ENCODE measurements around the gene CCDC90B. TPM values are rescaled to one million over a fixed set of nuclear protein-coding genes. Genes with fewer than 3 reads are reported as not detected.

CCDC90B gene
- total and polyA plus RNA-seq, 2 donors (not counting 1 experiment from before 2014, with no cell fraction given) = 20.5 to 35.2 TPM

GRCh38 chr11:83221694-83222093 is 64.5 kb downstream of the CCDC90B start:
- Histone ChIP-seq H3K27me3 (replicated peaks in 1 of 4; ENCODE audit: control extremely low read depth in 1 of 4, control insufficient read depth in 3 of 4, insufficient read depth in 4 of 4, low read length in 3 of 4) (peaks cover 0 to 3% (median 0%) of the 10 kb centered on the region in 4 experiments), H2AFZ (ENCODE audit: insufficient read depth, low read depth, low read length, poor library complexity, severe bottlenecking) (no peak overlapping the region), H3K79me2 (ENCODE audit: control insufficient read depth, insufficient read depth, low read length) (no peaks in the 10 kb centered on the region), H3K9me3 (ENCODE audit: control extremely low read depth in 1 of 3, control insufficient read depth in 2 of 3, insufficient read depth in 1 of 3, low read length in 2 of 3) (no peaks in the 10 kb centered on the region), H3K4me2 (replicated peaks; ENCODE audit: low read depth, low read length, poor library complexity, severe bottlenecking) (no peak overlapping the region), H3K27ac (ENCODE audit: low read length in 2 of 2) (no peak overlapping the region), H3K4me1 (ENCODE audit: control insufficient read depth in 2 of 2, insufficient read depth in 2 of 2, low read length in 2 of 2) (no peaks in the 10 kb centered on the region), H3K4me3 (ENCODE audit: control extremely low read depth in 1 of 5, extremely low read depth in 1 of 5, insufficient read depth in 1 of 5, low read depth in 2 of 5, low read length in 4 of 5) (no peak overlapping the region), H3K9ac (ENCODE audit: low read length) (no peak overlapping the region), H3K36me3 (replicated peaks in 1 of 2; ENCODE audit: control extremely low read depth in 1 of 2, control insufficient read depth in 1 of 2, extremely low read depth in 1 of 2, insufficient read depth in 2 of 2, low read length in 1 of 2) (no peaks in the 10 kb centered on the region), H4K20me1 (ENCODE audit: control insufficient read depth, insufficient read depth, low read length, poor library complexity, severe bottlenecking) (no peaks in the 10 kb centered on the region)
- Mint-ChIP-seq H3K4me1 (no peaks in the 10 kb centered on the region), H3K27ac (no peak overlapping the region), H3K9me3 (ENCODE audit: insufficient read depth) (no peaks in the 10 kb centered on the region), H3K27me3 (no peaks in the 10 kb centered on the region), H3K4me3 (no peak overlapping the region)
- CTCF ChIA-PET = interaction anchor here (1.2 kb wide), 1 partner anchor 28 kb away, joined by 3 read pairs; no protein-coding TSS in a partner anchor
- DNase-seq = no peak
- POLR2A ChIA-PET = no interaction called here
- TF ChIP-seq EZH2 (IDR thresholded peaks at IDR 0.05; ENCODE audit: borderline replicate concordance, insufficient read depth, low read depth, low read length, poor library complexity, severe bottlenecking) (no peak), CTCF (IDR thresholded peaks at IDR 0.05) (no peak)
- intact Hi-C loops (cut with micrococcal nuclease) = no loop called here
- no peak for ATAC-seq (ENCODE audit: low read depth)

DNA sequence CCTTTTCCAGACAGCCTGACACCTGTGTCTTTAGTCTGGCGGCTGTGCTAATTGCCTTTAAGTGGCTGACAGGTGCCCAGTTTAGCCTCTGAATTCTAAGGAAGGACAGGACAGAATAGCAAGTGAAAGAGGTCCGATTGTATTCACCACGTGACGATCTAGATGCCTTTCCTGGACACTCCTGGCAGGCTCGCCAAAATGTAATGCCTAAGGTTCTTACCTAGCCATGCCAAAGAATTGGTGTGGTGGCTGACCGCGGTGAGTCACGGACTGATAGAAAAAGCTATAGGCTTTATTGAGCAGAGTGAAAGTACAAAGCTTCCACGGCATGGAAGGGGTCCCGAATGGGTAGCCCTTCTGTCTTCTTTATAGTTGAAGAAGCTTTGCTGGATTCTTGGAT is 65.9 kb downstream of the CCDC90B start:
- Histone ChIP-seq H3K4me3 (ENCODE audit: control extremely low read depth in 1 of 5, extremely low read depth in 1 of 5, insufficient read depth in 1 of 5, low read depth in 2 of 5, low read length in 4 of 5) (no peak overlapping the region), H3K79me2 (ENCODE audit: control insufficient read depth, insufficient read depth, low read length) (no peaks in the 10 kb centered on the region), H3K36me3 (replicated peaks in 1 of 2; ENCODE audit: control extremely low read depth in 1 of 2, control insufficient read depth in 1 of 2, extremely low read depth in 1 of 2, insufficient read depth in 2 of 2, low read length in 1 of 2) (no peaks in the 10 kb centered on the region), H3K27ac (ENCODE audit: low read length in 2 of 2) (no peak overlapping the region), H3K4me1 (ENCODE audit: control insufficient read depth in 2 of 2, insufficient read depth in 2 of 2, low read length in 2 of 2) (no peaks in the 10 kb centered on the region), H3K4me2 (replicated peaks; ENCODE audit: low read depth, low read length, poor library complexity, severe bottlenecking) (no peak overlapping the region), H2AFZ (ENCODE audit: insufficient read depth, low read depth, low read length, poor library complexity, severe bottlenecking) (no peak overlapping the region), H3K9ac (ENCODE audit: low read length) (no peak overlapping the region), H3K27me3 (replicated peaks in 1 of 4; ENCODE audit: control extremely low read depth in 1 of 4, control insufficient read depth in 3 of 4, insufficient read depth in 4 of 4, low read length in 3 of 4) (peaks cover 0 to 3% (median 0%) of the 10 kb centered on the region in 4 experiments), H4K20me1 (ENCODE audit: control insufficient read depth, insufficient read depth, low read length, poor library complexity, severe bottlenecking) (no peaks in the 10 kb centered on the region), H3K9me3 (ENCODE audit: control extremely low read depth in 1 of 3, control insufficient read depth in 2 of 3, insufficient read depth in 1 of 3, low read length in 2 of 3) (no peaks in the 10 kb centered on the region)
- Mint-ChIP-seq H3K27me3 (no peaks in the 10 kb centered on the region), H3K27ac (no peak overlapping the region), H3K4me1 (no peaks in the 10 kb centered on the region), H3K4me3 (no peak overlapping the region), H3K9me3 (ENCODE audit: insufficient read depth) (no peaks in the 10 kb centered on the region)
- no peak for ATAC-seq (ENCODE audit: low read depth)
- POLR2A ChIA-PET = no interaction called here
- TF ChIP-seq EZH2 (IDR thresholded peaks at IDR 0.05; ENCODE audit: borderline replicate concordance, insufficient read depth, low read depth, low read length, poor library complexity, severe bottlenecking) (no peak), CTCF (IDR thresholded peaks at IDR 0.05) (no peak)
- CTCF ChIA-PET = no interaction called here
- WGBS (ENCODE audit: insufficient coverage) = 97% methylated on average over 10 of the region's 10 CpGs
- DNase-seq = no peak
- intact Hi-C loops (cut with micrococcal nuclease) = no loop called here
